ENCODE data around the gene USP9X.

Gene USP9X

GRCh38 chrX:41127477-41128192 lies 42.4 kb downstream of the USP9X start:
- TF ChIP-seq CTCF (IDR thresholded peaks at IDR 0.05; ENCODE audit: low read depth, low read length) = no peak
- no peak for DNase-seq (ENCODE audit: extremely low read depth, low read depth)

GRCh38 chrX:41128955-41129354 lies 43.7 kb downstream of the USP9X start:
- no peak for DNase-seq (ENCODE audit: extremely low read depth, low read depth)
- no peak for TF ChIP-seq CTCF (IDR thresholded peaks at IDR 0.05; ENCODE audit: low read depth, low read length)

GRCh38 chrX:41131766-41132165 lies 46.5 kb downstream of the USP9X start:
- TF ChIP-seq CTCF (IDR thresholded peaks at IDR 0.05; ENCODE audit: low read depth, low read length) = no peak
- DNase-seq (ENCODE audit: extremely low read depth, low read depth) = no peak

GRCh38 chrX:41133551-41133950 lies 48.3 kb downstream of the USP9X start:
- TF ChIP-seq CTCF (IDR thresholded peaks at IDR 0.05; ENCODE audit: low read depth, low read length) = no peak
- no peak for DNase-seq (ENCODE audit: extremely low read depth, low read depth)

- DNase-seq (ENCODE audit: extremely low read depth, low read depth) = no peak
These were observed 52.3 kb downstream of the USP9X start for GRCh38 chrX:41137589-41137988.

GRCh38 chrX:41142130-41142910 lies 57.1 kb downstream of the USP9X start:
- no peak for DNase-seq (ENCODE audit: extremely low read depth, low read depth)
- no peak for TF ChIP-seq CTCF (IDR thresholded peaks at IDR 0.05; ENCODE audit: low read depth, low read length)

More at GRCh38 chrX:41137589-41137988, 52.3 kb downstream of the USP9X start:
- peak; percentile 53 for TF ChIP-seq CTCF (IDR thresholded peaks at IDR 0.05; ENCODE audit: low read depth, low read length)

- TF ChIP-seq CTCF (IDR thresholded peaks at IDR 0.05; ENCODE audit: low read depth, low read length) = no peak
- no peak for DNase-seq (ENCODE audit: extremely low read depth, low read depth)
These were observed 59.6 kb downstream of the USP9X start for GRCh38 chrX:41144873-41145272.
